K562 (cell line): Measurements from ENCODE around the gene FOXP4. TPM values are rescaled to one million over a fixed set of nuclear protein-coding genes. Genes with fewer than 3 reads are reported as not detected.
A peak's percentile ranks its signal among the peaks of the same experiment; 100 is the strongest.

ENCODE experiments used
- ADNP ChIP-seq: fragments of 200-800 bp; sonication (Bioruptor generic); IDR thresholded peaks from 2 replicates; pipeline ENCODE4 v1.6.1; 2016; ENCODE audit warnings: missing genetic modification characterization, missing compliant biosample characterization
- BCL6 ChIP-seq: fragments of 250-450 bp; sonication (Bioruptor Pico); IDR thresholded peaks from 2 replicates; pipeline ENCODE4 v1.4.0; 2020
- FOS ChIP-seq: IDR thresholded peaks from 3 replicates; pipeline ENCODE4 v1.6.1; 2011; ENCODE audit not compliant: insufficient read length; ENCODE audit errors: extremely low read depth
- FOXA1 ChIP-seq: fragments of 450-650 bp; IDR thresholded peaks from 2 replicates; pipeline ENCODE4 v1.6.1; 2016; ENCODE audit warnings: mild to moderate bottlenecking, borderline replicate concordance
- KDM5B ChIP-seq: fragments of 200-600 bp; sonication (generic); IDR thresholded peaks from 2 replicates; pipeline ENCODE4 v1.6.1; 2012; ENCODE audit warnings: low read depth, mild to moderate bottlenecking, moderate library complexity, low read length, control low read depth, inconsistent platforms; ENCODE audit not compliant: insufficient replicate concordance
- RBM39 ChIP-seq: fragments of 200-400 bp; formaldehyde crosslinking; optimal IDR thresholded peaks from 2 replicates; pipeline ENCODE3; 2018; ENCODE audit warnings: low read depth, low read length
- RERE ChIP-seq: sonication (generic); formaldehyde crosslinking; IDR thresholded peaks from 2 replicates; pipeline ENCODE4 v1.8.0; 2023; ENCODE audit warnings: missing genetic modification reagents, mild to moderate bottlenecking, borderline replicate concordance
- RNF2 ChIP-seq: sonication (generic); IDR thresholded peaks from 2 replicates; pipeline ENCODE4 v1.6.1; 2016
- STAT6 ChIP-seq: sonication (generic); formaldehyde crosslinking; IDR thresholded peaks from 2 replicates; pipeline ENCODE4 v1.8.1; 2023; ENCODE audit warnings: mild to moderate bottlenecking, missing genetic modification reagents
- ZNF655 ChIP-seq: fragments of 250-450 bp; sonication (Bioruptor Pico); IDR thresholded peaks from 2 replicates; pipeline ENCODE4 v1.5.0; 2021
- ZNF695 ChIP-seq: fragments of 450-650 bp; formaldehyde crosslinking; IDR thresholded peaks from 2 replicates; pipeline ENCODE4 v1.4.0; 2020; ENCODE audit warnings: mild to moderate bottlenecking, moderate library complexity
- polyA plus RNA-seq, 8 experiments: library from polyadenylated mRNA; depleted of rRNA in 4 of 8; stranded (reverse) in 5 of 8; unstranded in 3 of 8; fragments of >200 nt; fragmentation: Nextera tagmentation in 2 of 8; fragmentation: Illumina TruSeq in 1 of 8; extraction: Ambion mirVana in 2 of 8; extraction: Trizol in 1 of 8; gene quantifications; 2 replicates each; pipeline versions ENCODE4 v1.2.1 to v1.2.3, GENCODE V29; 2011 to 2014; ENCODE audit warnings: inconsistent platforms in 1 of 8, missing spikeins in 1 of 8
- total RNA-seq, 7 experiments: library from RNA; depleted of rRNA in 6 of 7; stranded (reverse); fragments of >200 nt in 6 of 7; fragmentation: Illumina TruSeq in 2 of 7; extraction: Trizol in 2 of 7; gene quantifications; 2 replicates each; pipeline versions ENCODE4 v1.2.1 to v1.2.3, GENCODE V29; 2011 to 2021; ENCODE audit warnings: low replicate concordance in 1 of 7
- TF ChIP-seq, protein P1 (sequence below): IDR thresholded peaks from 3 replicates; pipeline ENCODE4 v1.6.1; 2011; ENCODE audit warnings: borderline replicate concordance, mild to moderate bottlenecking, moderate library complexity; ENCODE audit not compliant: insufficient read length; ENCODE audit errors: extremely low read depth

FOXP4 gene
- total and polyA plus RNA-seq, 9 of the 15 experiments (the other 6 are each of a cell fraction or from before 2014, with no cell fraction given) = 0.11 to 29.4 (median 2.3) TPM

DNA sequence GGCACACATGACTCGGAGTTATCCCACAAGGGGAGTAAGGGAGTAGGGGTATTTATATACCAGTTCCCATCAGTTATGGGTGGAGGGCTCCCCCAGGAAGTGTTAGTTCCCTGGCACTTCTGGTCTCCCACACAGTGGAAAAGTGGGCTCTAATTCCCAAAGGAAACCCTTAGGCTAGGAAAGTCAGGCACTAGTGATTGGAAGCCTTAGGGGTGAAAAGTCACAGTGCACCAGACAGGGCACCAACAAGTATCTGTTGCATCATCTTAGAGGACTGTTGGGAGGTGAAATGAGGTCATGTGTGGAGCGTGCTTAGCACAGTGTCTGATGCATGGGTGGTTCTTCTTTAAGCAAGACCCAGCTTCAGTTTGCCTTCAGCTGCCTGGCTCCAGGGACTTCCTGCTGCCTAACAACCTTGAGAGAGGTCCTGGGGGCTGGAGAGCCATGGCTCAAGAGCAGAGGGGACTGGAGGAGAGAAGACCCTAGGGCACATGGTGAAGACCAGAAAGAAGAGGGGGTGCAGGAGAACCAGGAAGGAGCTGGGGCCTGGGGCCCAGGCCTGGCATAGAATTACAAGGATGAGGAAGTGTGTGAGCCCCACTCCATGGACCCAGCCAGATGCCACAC is 7.5 kb upstream of the FOXP4 start (continued):
- TF ChIP-seq RERE (CRISPR knock-in tag) (no peak), RBM39 (no peak), RNF2 (peak; percentile 59; the same call in 1 of the 2 replicates), STAT6 (no peak), BCL6 (CRISPR knock-in tag) (no peak), ADNP (no peak), FOXA1 (no peak), ZNF695 (CRISPR knock-in tag) (no peak), ZNF655 (CRISPR knock-in tag) (no peak), FOS (no peak), KDM5B (no peak)
- TF ChIP-seq, protein P1, sequence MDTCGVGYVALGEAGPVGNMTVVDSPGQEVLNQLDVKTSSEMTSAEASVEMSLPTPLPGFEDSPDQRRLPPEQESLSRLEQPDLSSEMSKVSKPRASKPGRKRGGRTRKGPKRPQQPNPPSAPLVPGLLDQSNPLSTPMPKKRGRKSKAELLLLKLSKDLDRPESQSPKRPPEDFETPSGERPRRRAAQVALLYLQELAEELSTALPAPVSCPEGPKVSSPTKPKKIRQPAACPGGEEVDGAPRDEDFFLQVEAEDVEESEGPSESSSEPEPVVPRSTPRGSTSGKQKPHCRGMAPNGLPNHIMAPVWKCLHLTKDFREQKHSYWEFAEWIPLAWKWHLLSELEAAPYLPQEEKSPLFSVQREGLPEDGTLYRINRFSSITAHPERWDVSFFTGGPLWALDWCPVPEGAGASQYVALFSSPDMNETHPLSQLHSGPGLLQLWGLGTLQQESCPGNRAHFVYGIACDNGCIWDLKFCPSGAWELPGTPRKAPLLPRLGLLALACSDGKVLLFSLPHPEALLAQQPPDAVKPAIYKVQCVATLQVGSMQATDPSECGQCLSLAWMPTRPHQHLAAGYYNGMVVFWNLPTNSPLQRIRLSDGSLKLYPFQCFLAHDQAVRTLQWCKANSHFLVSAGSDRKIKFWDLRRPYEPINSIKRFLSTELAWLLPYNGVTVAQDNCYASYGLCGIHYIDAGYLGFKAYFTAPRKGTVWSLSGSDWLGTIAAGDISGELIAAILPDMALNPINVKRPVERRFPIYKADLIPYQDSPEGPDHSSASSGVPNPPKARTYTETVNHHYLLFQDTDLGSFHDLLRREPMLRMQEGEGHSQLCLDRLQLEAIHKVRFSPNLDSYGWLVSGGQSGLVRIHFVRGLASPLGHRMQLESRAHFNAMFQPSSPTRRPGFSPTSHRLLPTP = no peak
